Measurements from ENCODE around the gene STARD8.

The STARD8 gene

GRCh38 chrX:68705986-68706385 is 58.5 kb downstream of the STARD8 start:
- TF ChIP-seq, protein P1, sequence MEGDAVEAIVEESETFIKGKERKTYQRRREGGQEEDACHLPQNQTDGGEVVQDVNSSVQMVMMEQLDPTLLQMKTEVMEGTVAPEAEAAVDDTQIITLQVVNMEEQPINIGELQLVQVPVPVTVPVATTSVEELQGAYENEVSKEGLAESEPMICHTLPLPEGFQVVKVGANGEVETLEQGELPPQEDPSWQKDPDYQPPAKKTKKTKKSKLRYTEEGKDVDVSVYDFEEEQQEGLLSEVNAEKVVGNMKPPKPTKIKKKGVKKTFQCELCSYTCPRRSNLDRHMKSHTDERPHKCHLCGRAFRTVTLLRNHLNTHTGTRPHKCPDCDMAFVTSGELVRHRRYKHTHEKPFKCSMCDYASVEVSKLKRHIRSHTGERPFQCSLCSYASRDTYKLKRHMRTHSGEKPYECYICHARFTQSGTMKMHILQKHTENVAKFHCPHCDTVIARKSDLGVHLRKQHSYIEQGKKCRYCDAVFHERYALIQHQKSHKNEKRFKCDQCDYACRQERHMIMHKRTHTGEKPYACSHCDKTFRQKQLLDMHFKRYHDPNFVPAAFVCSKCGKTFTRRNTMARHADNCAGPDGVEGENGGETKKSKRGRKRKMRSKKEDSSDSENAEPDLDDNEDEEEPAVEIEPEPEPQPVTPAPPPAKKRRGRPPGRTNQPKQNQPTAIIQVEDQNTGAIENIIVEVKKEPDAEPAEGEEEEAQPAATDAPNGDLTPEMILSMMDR (IDR thresholded peaks at IDR 0.05; ENCODE audit: low read length, missing control alignments): no peak
- no peak for DNase-seq (ENCODE audit: low read depth)
- no peak overlapping the region for H3K4me3 ChIP-seq (replicated peaks; ENCODE audit: low read depth, low read length)

DNA sequence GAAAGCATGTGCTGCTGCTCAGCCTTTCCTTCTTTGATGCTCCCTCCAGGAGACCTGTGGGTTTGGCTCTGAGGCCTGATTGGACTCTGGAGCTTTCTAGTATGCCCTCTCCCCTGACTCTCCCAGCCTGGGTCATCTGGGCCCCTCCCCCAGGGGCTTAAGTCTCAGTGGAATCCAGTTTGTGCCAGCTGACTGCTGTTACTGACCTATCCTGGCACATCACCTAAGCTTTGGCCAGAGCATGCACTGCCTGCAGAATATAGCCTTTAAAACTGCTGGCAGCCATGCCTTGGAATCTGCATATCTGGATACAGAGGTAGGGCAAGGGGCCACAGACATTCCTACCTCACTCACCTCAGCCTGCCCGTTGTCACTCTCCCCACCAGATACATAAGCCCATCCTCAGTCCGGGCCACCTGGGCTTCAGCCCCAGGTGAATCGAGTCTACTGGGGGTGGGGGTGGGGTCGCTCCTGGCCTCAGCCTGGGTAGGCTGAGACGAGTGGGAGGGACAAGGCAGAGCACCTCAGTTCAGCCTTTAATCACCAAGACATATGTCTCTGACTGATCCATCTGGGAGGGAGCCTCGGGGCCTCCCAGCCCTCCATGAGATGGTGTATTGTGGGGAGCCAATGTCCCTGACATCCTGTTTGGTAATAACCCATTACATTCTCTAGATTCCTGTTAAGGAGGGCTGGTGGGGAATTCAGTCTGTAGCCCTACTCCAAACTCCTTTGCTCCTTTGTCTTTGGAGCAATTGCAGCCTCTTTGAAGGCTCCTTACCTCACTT is 61.2 kb downstream of the STARD8 start:
- H3K4me3 ChIP-seq (replicated peaks; ENCODE audit: low read depth, low read length): no peak overlapping the region
- TF ChIP-seq, protein P1 (IDR thresholded peaks at IDR 0.05; ENCODE audit: low read length, missing control alignments): no peak
- DNase-seq (ENCODE audit: low read depth): peak; percentile 33

DNA sequence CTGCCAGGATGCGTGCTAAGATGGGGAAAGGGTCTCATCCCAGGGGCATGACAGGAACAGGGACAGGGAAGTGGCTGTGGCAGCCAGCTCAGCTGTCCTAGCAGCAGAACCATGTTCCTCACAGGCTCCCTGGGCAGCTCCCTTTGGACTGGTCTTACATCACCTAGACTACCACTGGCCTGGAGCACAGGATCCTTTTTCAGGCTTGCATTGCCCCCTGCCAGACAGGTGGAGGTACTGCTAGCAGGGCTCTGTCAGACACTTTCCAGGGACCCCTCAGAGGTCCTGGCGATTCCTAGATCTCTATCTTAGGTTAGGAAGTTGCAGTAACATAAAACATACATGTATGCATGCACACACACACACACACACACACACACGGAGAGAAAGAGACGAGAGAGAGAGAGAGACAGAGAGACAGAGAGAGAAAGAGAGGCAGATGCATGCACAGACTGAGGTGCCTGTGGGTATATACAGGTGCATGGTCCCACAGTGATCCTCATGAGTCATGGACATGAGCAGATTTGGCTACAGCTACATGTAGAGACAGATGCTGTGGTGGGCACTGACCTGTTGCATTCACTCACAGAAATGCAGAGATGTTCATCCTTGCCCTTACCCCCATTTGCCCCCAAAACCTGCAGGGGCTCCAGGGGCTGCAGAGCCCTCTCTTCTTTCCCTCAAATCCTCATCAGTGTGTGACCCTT is 63.6 kb downstream of the STARD8 start:
- TF ChIP-seq, protein P1 (IDR thresholded peaks at IDR 0.05; ENCODE audit: low read length, missing control alignments): peak; percentile 62
- peak; percentile 62 for DNase-seq (ENCODE audit: low read depth)
- H3K4me3 ChIP-seq (replicated peaks; ENCODE audit: low read depth, low read length): no peak overlapping the region

DNA sequence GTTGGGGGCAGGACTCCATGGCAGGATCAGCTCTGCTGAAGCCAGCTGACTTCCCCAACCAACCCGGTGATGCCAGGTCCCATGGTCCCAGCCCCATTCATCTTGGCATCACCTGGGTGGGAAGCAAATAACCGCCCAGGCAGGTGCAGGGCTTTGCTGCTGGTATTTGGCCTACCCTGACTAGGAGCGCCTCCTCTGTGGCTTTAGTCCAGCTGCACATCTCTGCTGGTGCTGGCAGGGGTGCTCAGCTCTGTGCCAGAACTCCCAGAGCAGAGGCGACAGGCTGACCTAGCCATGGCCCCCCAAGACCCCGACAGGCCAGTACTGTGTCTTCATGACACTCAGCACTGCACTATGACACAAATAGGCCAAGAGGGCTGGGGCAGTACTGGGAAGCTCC is 64.4 kb downstream of the STARD8 start:
- DNase-seq (ENCODE audit: low read depth): no peak
- H3K4me3 ChIP-seq (replicated peaks; ENCODE audit: low read depth, low read length): no peak overlapping the region
- TF ChIP-seq, protein P1 (IDR thresholded peaks at IDR 0.05; ENCODE audit: low read length, missing control alignments): no peak

GRCh38 chrX:68714856-68715255 is 67.4 kb downstream of the STARD8 start:
- no peak overlapping the region for H3K4me3 ChIP-seq (replicated peaks; ENCODE audit: low read depth, low read length)
- TF ChIP-seq, protein P1 (IDR thresholded peaks at IDR 0.05; ENCODE audit: low read length, missing control alignments): no peak
- no peak for DNase-seq (ENCODE audit: low read depth)

DNA sequence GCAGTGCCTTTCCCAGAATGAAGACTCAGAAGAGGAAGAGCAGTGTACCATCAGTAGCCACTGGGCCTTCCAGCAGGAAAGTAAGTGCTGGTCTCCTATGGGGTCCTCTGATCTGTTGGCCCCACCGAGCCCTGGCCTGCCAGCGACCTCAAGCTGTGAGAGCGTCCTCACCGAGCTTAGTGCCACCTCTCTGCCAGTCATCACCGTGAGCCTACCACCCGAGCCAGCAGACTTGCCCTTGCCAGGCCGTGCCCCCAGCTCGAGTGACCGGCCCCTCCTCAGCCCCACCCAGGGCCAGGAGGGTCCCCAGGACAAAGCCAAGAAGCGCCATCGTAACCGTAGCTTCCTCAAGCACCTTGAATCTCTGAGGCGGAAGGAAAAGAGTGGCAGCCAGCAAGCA is 69.7 kb downstream of the STARD8 start:
- H3K4me3 ChIP-seq (replicated peaks; ENCODE audit: low read depth, low read length): no peak overlapping the region
- no peak for DNase-seq (ENCODE audit: low read depth)
- TF ChIP-seq, protein P1 (IDR thresholded peaks at IDR 0.05; ENCODE audit: low read length, missing control alignments): no peak

Measured in fibroblast of pulmonary artery (primary cell).